ENCODE measurements around the gene CNOT3. TPM values are rescaled to one million over a fixed set of nuclear protein-coding genes. Genes with fewer than 3 reads are reported as not detected.
"Not testable (repeated sequence)": the region's sequence is repeated elsewhere in the genome, so short reads cannot be mapped to it uniquely, and the experiment has no call there.

The CNOT3 gene
- total RNA-seq, 1 donor from 2014 or later, result 38.1 TPM

- intact Hi-C loops (cut with DNase I), result no loop called here
- ATAC-seq, result no peak
- no peak for DNase-seq (ENCODE audit: low spot score)
These were observed 25.3 kb downstream of the CNOT3 start for GRCh38 chr19:54162884-54163283.

- intact Hi-C loops (cut with DNase I), result no loop called here
- peak; percentile 82 for DNase-seq (ENCODE audit: low spot score)
- ATAC-seq, result no peak
These were observed 27.0 kb downstream of the CNOT3 start for GRCh38 chr19:54164369-54165068.

- intact Hi-C loops (cut with DNase I), result no loop called here
- DNase-seq (ENCODE audit: low spot score) (no peak), ATAC-seq (no peak)
These were observed 27.7 kb downstream of the CNOT3 start for GRCh38 chr19:54165222-54165621.

GRCh38 chr19:54168174-54168917 is 30.8 kb downstream of the CNOT3 start:
- ATAC-seq (peak; percentile 88), DNase-seq (ENCODE audit: low spot score) (peak; percentile 97)
- intact Hi-C loops (cut with DNase I), result no loop called here

- ATAC-seq (no peak), DNase-seq (ENCODE audit: low spot score) (no peak)
- intact Hi-C loops (cut with DNase I), result no loop called here
These were observed 31.7 kb downstream of the CNOT3 start for GRCh38 chr19:54169149-54169740.

- not testable (repeated sequence) for ATAC-seq
- intact Hi-C loops (cut with DNase I), result loop anchor here (10.0 kb wide), 1 partner anchor 63 kb away; no protein-coding TSS in a partner anchor
These were observed 34.3 kb downstream of the CNOT3 start for GRCh38 chr19:54171736-54172431.

GRCh38 chr19:54172471-54173358 is 35.2 kb downstream of the CNOT3 start, which contains the start of gene TMC4:
TSS of gene TMC4 (minus strand) at chr19:54173160. CDS start at chr19:54173117, 43 bp downstream.
- intact Hi-C loops (cut with DNase I), result loop anchor here (10.0 kb wide), 1 partner anchor 62 kb away; no protein-coding TSS in a partner anchor
- ATAC-seq, result peak; percentile 57
- DNase-seq (ENCODE audit: low spot score), result no peak

More at GRCh38 chr19:54171736-54172431, 34.3 kb downstream of the CNOT3 start:
- not testable (repeated sequence) for DNase-seq (ENCODE audit: low spot score)

- intact Hi-C loops (cut with DNase I), result loop anchor here (10.0 kb wide), 1 partner anchor 61 kb away; no protein-coding TSS in a partner anchor
- DNase-seq (ENCODE audit: low spot score), result no peak
- ATAC-seq, result no peak
These were observed 35.8 kb downstream of the CNOT3 start for GRCh38 chr19:54173359-54173699.

- DNase-seq (ENCODE audit: low spot score) (no peak), ATAC-seq (no peak)
- intact Hi-C loops (cut with DNase I), result loop anchor here (10.0 kb wide), 1 partner anchor 61 kb away; no protein-coding TSS in a partner anchor
These were observed 36.6 kb downstream of the CNOT3 start for GRCh38 chr19:54173951-54174834.

- DNase-seq (ENCODE audit: low spot score) (no peak), ATAC-seq (peak; percentile 85)
- intact Hi-C loops (cut with DNase I), result loop anchor here (10.0 kb wide), 1 partner anchor 56 kb away; no protein-coding TSS in a partner anchor
These were observed 41.2 kb downstream of the CNOT3 start for GRCh38 chr19:54178581-54179261.

- intact Hi-C loops (cut with DNase I), result loop anchor here (10.0 kb wide), 1 partner anchor 55 kb away; no protein-coding TSS in a partner anchor
- ATAC-seq, result no peak
These were observed 41.8 kb downstream of the CNOT3 start for GRCh38 chr19:54179262-54179852.

GRCh38 chr19:54179921-54180461 is 42.4 kb downstream of the CNOT3 start:
- intact Hi-C loops (cut with DNase I), result loop anchor here (10.0 kb wide), 1 partner anchor 55 kb away; no protein-coding TSS in a partner anchor
- DNase-seq (ENCODE audit: low spot score) (no peak), ATAC-seq (peak; percentile 71)

More at GRCh38 chr19:54179262-54179852, 41.8 kb downstream of the CNOT3 start:
- no peak for DNase-seq (ENCODE audit: low spot score)

GRCh38 chr19:54180691-54181091 is 43.1 kb downstream of the CNOT3 start:
- DNase-seq (ENCODE audit: low spot score) (no peak), ATAC-seq (no peak)
- intact Hi-C loops (cut with DNase I), result no loop called here

- ATAC-seq; intact Hi-C loops (cut with DNase I); DNase-seq (ENCODE audit: low spot score): not testable (repeated sequence)
These were observed 44.3 kb downstream of the CNOT3 start for GRCh38 chr19:54181894-54182293.

GRCh38 chr19:54183431-54183830 is 45.9 kb downstream of the CNOT3 start:
- ATAC-seq (no peak), DNase-seq (ENCODE audit: low spot score) (no peak)
- intact Hi-C loops (cut with DNase I), result no loop called here

GRCh38 chr19:54186351-54186750 is 48.8 kb downstream of the CNOT3 start:
- DNase-seq (ENCODE audit: low spot score) (no peak), ATAC-seq (no peak)
- intact Hi-C loops (cut with DNase I), result no loop called here
